BLaER1 treated with 17β-estradiol and CSF1 and Interleukin-3, amounts not matched to agents 10 nM and 100 nM (cell line): Measurements from ENCODE around the gene POM121L2.

Experiments
- H3K27ac ChIP-seq, 11 experiments: shearing (Covaris generic); formaldehyde crosslinking; 2 replicates each; pipeline ENCODE4 v1.8.1; 2022
- H3K27me3 ChIP-seq, 11 experiments: shearing (Covaris generic); formaldehyde crosslinking; 2 replicates each; pipeline ENCODE4 v1.8.1; 2022
- H3K36me3 ChIP-seq, 11 experiments: shearing (Covaris generic); formaldehyde crosslinking; 2 replicates each; pipeline ENCODE4 v1.8.1; 2022
- H3K4me1 ChIP-seq, 10 experiments: shearing (Covaris generic); formaldehyde crosslinking; 2 replicates each; pipeline ENCODE4 v1.8.1; 2022
- H3K4me2 ChIP-seq, 11 experiments: shearing (Covaris generic); formaldehyde crosslinking; 2 replicates each; pipeline ENCODE4 v1.8.1; 2022
- H3K4me3 ChIP-seq, 10 experiments: shearing (Covaris generic); formaldehyde crosslinking; 2 replicates each; pipeline ENCODE4 v1.8.1; 2022
- H3K9ac ChIP-seq, 11 experiments: shearing (Covaris generic); formaldehyde crosslinking; 2 replicates each; pipeline ENCODE4 v1.8.1; 2022
- H3K9me3 ChIP-seq, 11 experiments: shearing (Covaris generic); formaldehyde crosslinking; replicated peaks in 1 of 11; 2 replicates each; pipeline ENCODE4 v1.8.1; 2022
- H4K20me1 ChIP-seq, 11 experiments: shearing (Covaris generic); formaldehyde crosslinking; 2 replicates each; pipeline ENCODE4 v1.8.1; 2022
- Cebpa-rat ChIP-seq, 11 experiments: shearing (Covaris generic); IDR thresholded peaks; 2 replicates each; pipeline ENCODE4 v1.8.1; 2022

Gene POM121L2

DNA sequence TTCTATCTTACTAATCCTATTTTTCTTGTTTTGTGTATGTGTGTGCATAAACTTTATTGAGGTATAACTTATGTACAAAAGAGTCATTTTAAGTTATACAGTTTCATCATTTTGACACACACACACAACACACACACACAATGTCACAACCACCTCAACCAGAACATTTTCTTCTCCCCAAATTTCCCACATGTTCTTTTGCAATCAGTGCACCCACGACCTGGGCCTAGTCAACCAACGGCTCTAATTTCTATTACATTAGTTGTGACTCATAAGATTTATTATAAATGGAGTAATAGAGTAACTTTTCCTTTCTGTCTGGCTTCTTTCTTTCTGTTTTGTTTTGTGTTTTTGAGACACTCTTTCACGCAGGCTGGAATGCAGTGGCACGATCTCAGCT is 9.8 kb upstream of the POM121L2 start:
- Histone ChIP-seq H3K9ac (no peak overlapping the region), H3K27me3 (no peaks in the 10 kb centered on the region), H3K4me2 (no peak overlapping the region), H4K20me1 (no peaks in the 10 kb centered on the region), H3K9me3 (0 out of 22 replicates have a peak, but pooled peaks cover 0 to 1% (median 0%) of the 10 kb centered on the region in 11 experiments), H3K27ac (no peak overlapping the region), H3K4me1 (no peaks in the 10 kb centered on the region), H3K4me3 (no peak overlapping the region), H3K36me3 (no peaks in the 10 kb centered on the region)
- TF ChIP-seq Cebpa-rat (IDR thresholded peaks at IDR 0.05), result no peak

DNA sequence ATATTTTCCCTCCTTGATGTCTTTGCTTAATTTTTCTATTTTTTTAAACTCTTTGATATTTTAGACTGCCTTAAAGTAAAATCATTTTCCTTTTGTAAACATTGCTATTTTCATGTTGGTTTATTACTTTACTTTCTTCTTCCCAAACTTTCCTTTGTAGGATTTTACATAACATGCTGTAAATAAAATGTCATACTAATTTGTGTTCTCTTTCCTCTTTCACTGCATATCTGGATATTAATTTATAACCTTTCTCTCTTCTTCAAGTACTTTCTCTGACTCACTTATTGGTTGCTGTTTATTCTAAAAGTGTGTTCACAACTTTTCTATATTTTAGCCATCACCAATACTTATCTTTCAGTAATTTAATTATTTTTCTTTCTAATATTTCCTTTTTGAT is 9.3 kb upstream of the POM121L2 start:
- no peaks in the 10 kb centered on the region for H3K4me1 ChIP-seq
- no peaks in the 10 kb centered on the region for H4K20me1 ChIP-seq
- no peaks in the 10 kb centered on the region for H3K36me3 ChIP-seq
- no peak overlapping the region for H3K4me3 ChIP-seq
- H3K9ac ChIP-seq, result no peak overlapping the region
- H3K27ac ChIP-seq, result no peak overlapping the region
- H3K4me2 ChIP-seq, result no peak overlapping the region
- H3K9me3 ChIP-seq, result no peaks in the 10 kb centered on the region
- no peaks in the 10 kb centered on the region for H3K27me3 ChIP-seq
- no peak for TF ChIP-seq Cebpa-rat (IDR thresholded peaks at IDR 0.05)

DNA sequence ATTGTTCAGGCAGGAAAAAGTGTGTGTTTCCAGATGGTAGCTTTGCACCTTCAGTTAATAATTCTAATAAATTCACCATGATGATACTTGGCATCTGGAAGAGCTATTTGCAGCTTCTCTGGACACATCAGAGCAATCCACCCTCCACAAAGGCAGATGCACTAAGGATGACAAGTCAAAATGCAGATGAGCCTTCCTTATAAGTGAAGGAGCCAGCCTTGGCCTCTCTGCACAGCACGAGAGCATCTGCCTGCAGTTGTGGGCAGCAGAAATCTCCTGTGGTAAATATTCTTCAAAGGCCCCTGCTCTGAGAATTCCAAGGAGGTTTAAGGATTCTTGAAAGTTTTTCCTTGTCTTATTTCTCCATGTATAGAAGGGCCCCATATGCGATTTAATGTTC is 6.9 kb upstream of the POM121L2 start:
- Histone ChIP-seq H3K36me3 (no peaks in the 10 kb centered on the region), H3K27me3 (no peaks in the 10 kb centered on the region), H3K4me3 (no peak overlapping the region), H3K9ac (no peak overlapping the region), H4K20me1 (no peaks in the 10 kb centered on the region), H3K9me3 (no peaks in the 10 kb centered on the region), H3K4me1 (no peaks in the 10 kb centered on the region), H3K27ac (no peak overlapping the region), H3K4me2 (no peak overlapping the region)
- TF ChIP-seq Cebpa-rat (IDR thresholded peaks at IDR 0.05), result no peak

GRCh38 chr6:27314046-27314445 is 2.0 kb upstream of the POM121L2 start:
- Histone ChIP-seq H4K20me1 (no peaks in the 10 kb centered on the region), H3K4me1 (peaks cover 0 to 5% (median 0%) of the 10 kb centered on the region in 10 experiments; a peak in 1 of 20 replicates), H3K27ac (no peak overlapping the region), H3K9me3 (peaks cover 9 to 23% (median 15%) of the 10 kb centered on the region in 11 experiments; a peak in 21 of 22 replicates), H3K36me3 (no peaks in the 10 kb centered on the region), H3K4me2 (no peak overlapping the region), H3K9ac (no peak overlapping the region), H3K4me3 (no peak overlapping the region), H3K27me3 (peaks cover 0 to 21% (median 14%) of the 10 kb centered on the region in 11 experiments; a peak in 14 of 22 replicates)
- no peak for TF ChIP-seq Cebpa-rat (IDR thresholded peaks at IDR 0.05)

GRCh38 chr6:27312950-27313271 is 838 bp upstream of the POM121L2 start:
- H3K4me1 ChIP-seq, result peaks cover 0 to 5% (median 0%) of the 10 kb centered on the region in 10 experiments; a peak in 1 of 20 replicates
- peak overlapping the region; percentile 55 to 84 (median 76); a peak in 21 of 22 replicates for H3K4me2 ChIP-seq
- peak overlapping the region; percentile 52 to 74 (median 65) for H3K4me3 ChIP-seq
- H3K27ac ChIP-seq, result no peak overlapping the region
- no peak for TF ChIP-seq Cebpa-rat (IDR thresholded peaks at IDR 0.05)
- H3K36me3 ChIP-seq, result no peaks in the 10 kb centered on the region
- H4K20me1 ChIP-seq, result no peaks in the 10 kb centered on the region
- peak overlapping the region in 3 of 11 experiments; percentile 58 to 72 (median 70); a peak in 2 of 22 replicates for H3K9ac ChIP-seq
- peaks cover 0 to 21% (median 14%) of the 10 kb centered on the region in 11 experiments; a peak in 14 of 22 replicates for H3K27me3 ChIP-seq
- H3K9me3 ChIP-seq, result peaks cover 9 to 23% (median 15%) of the 10 kb centered on the region in 11 experiments; a peak in 21 of 22 replicates

GRCh38 chr6:27311806-27312145 is 297 bp downstream of the POM121L2 start:
- H3K4me3 ChIP-seq, result peak overlapping the region; percentile 52 to 74 (median 65)
- H3K9ac ChIP-seq, result peak overlapping the region in 9 of 11 experiments; percentile 62 to 77 (median 70); a peak in 10 of 22 replicates
- no peak overlapping the region for H3K27ac ChIP-seq
- peak overlapping the region; percentile 55 to 84 (median 76) for H3K4me2 ChIP-seq
- no peak for TF ChIP-seq Cebpa-rat (IDR thresholded peaks at IDR 0.05)
- H3K36me3 ChIP-seq, result no peaks in the 10 kb centered on the region
- H3K27me3 ChIP-seq, result peaks cover 0 to 21% (median 14%) of the 10 kb centered on the region in 11 experiments; a peak in 14 of 22 replicates
- H3K9me3 ChIP-seq, result peaks cover 9 to 23% (median 15%) of the 10 kb centered on the region in 11 experiments; a peak in 21 of 22 replicates
- H3K4me1 ChIP-seq, result peaks cover 0 to 5% (median 0%) of the 10 kb centered on the region in 10 experiments; a peak in 1 of 20 replicates
- no peaks in the 10 kb centered on the region for H4K20me1 ChIP-seq

DNA sequence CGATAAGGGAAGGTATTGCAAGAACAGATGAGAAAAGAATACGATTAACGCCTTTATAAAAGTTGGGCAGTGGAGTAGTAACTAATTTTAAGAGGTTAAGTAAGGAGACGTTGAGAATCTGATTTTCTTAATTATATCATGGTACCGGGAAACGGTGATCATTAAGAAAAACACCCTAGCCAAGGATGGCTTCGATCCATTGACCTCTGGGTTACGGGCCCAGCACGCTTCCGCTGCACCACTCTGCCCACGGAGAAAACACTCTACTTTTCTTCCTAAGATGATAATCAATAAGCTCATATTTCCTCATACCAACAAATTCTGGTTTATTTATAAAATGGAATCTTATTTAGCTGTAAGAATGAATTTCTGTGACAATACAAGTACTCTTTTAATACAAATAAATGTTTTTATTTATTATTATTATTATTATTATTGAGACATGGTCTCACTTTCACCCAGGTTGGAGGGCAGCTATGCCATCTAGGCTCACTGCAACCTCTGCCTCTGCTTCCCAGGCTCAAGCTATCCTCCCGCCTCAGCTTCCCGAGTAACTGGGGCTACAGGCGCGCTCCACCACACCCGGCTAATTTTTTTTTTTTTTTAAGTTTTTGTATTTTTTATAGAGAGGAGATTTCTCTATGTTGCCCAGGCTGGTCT is 8.3 kb downstream of the POM121L2 start:
- H3K36me3 ChIP-seq, result no peaks in the 10 kb centered on the region
- no peaks in the 10 kb centered on the region for H3K4me1 ChIP-seq
- no peak overlapping the region for H3K4me2 ChIP-seq
- no peaks in the 10 kb centered on the region for H4K20me1 ChIP-seq
- no peak for TF ChIP-seq Cebpa-rat (IDR thresholded peaks at IDR 0.05)
- H3K4me3 ChIP-seq, result no peak overlapping the region
- no peak overlapping the region for H3K27ac ChIP-seq
- no peaks in the 10 kb centered on the region for H3K27me3 ChIP-seq
- no peak overlapping the region for H3K9ac ChIP-seq
- peaks cover 0 to 18% (median 11%) of the 10 kb centered on the region in 11 experiments; a peak in 10 of 22 replicates for H3K9me3 ChIP-seq

GRCh38 chr6:27297857-27298730 is 14.0 kb downstream of the POM121L2 start:
- H3K9ac ChIP-seq, result no peak overlapping the region
- no peaks in the 10 kb centered on the region for H3K36me3 ChIP-seq
- H3K4me2 ChIP-seq, result no peak overlapping the region
- H3K27ac ChIP-seq, result no peak overlapping the region
- H3K4me1 ChIP-seq, result no peaks in the 10 kb centered on the region
- peaks cover 43 to 65% (median 52%) of the 10 kb centered on the region in 11 experiments for H3K9me3 ChIP-seq
- TF ChIP-seq Cebpa-rat (IDR thresholded peaks at IDR 0.05), result no peak
- H3K4me3 ChIP-seq, result no peak overlapping the region
- H3K27me3 ChIP-seq, result peaks cover 36 to 52% (median 46%) of the 10 kb centered on the region in 11 experiments
- no peaks in the 10 kb centered on the region for H4K20me1 ChIP-seq

GRCh38 chr6:27297484-27297856 is 14.6 kb downstream of the POM121L2 start:
- Histone ChIP-seq H3K4me2 (no peak overlapping the region), H3K4me1 (no peaks in the 10 kb centered on the region), H3K27ac (no peak overlapping the region), H3K4me3 (no peak overlapping the region), H3K9me3 (peaks cover 45 to 66% (median 55%) of the 10 kb centered on the region in 11 experiments), H4K20me1 (no peaks in the 10 kb centered on the region), H3K27me3 (peaks cover 36 to 52% (median 46%) of the 10 kb centered on the region in 11 experiments), H3K36me3 (no peaks in the 10 kb centered on the region), H3K9ac (no peak overlapping the region)
- no peak for TF ChIP-seq Cebpa-rat (IDR thresholded peaks at IDR 0.05)
